ENCODE measurements around the gene NDUFA5. TPM values are rescaled to one million over a fixed set of nuclear protein-coding genes. Genes with fewer than 3 reads are reported as not detected.

Gene NDUFA5
- total and polyA plus RNA-seq, 2 donors from 2014 or later, result 115 to 189 TPM

GRCh38 chr7:123539871-123540270 lies 17.7 kb downstream of the NDUFA5 start:
- H3K4me1 ChIP-seq (ENCODE audit: control insufficient read depth in 2 of 3, insufficient read depth in 2 of 3, low read depth in 1 of 3, low read length in 3 of 3), result no peaks in the 10 kb centered on the region
- TF ChIP-seq CTCF (IDR thresholded peaks at IDR 0.05; ENCODE audit: borderline replicate concordance, extremely low read depth, insufficient read depth), result no peak
- H3K9me3 ChIP-seq (ENCODE audit: control insufficient read depth in 2 of 3, insufficient read depth in 1 of 3, low read length in 3 of 3), result no peaks in the 10 kb centered on the region
- H3K9ac ChIP-seq (ENCODE audit: low read length in 3 of 3), result no peak overlapping the region
- no peaks in the 10 kb centered on the region for H3K27me3 ChIP-seq (ENCODE audit: control insufficient read depth, insufficient read depth, low read length)
- no peaks in the 10 kb centered on the region for H3K36me3 ChIP-seq (ENCODE audit: control insufficient read depth in 2 of 3, insufficient read depth in 3 of 3, low read length in 3 of 3)
- DNase-seq, result no peak
- FAIRE-seq, result no peak
- intact Hi-C loops (cut with DNase I), result no loop called here
- H3K4me3 ChIP-seq (ENCODE audit: low read length in 3 of 3), result no peak overlapping the region
- no peak overlapping the region for H3K27ac ChIP-seq (ENCODE audit: low read depth in 2 of 2, low read length in 2 of 2)

- Histone ChIP-seq H3K36me3 (ENCODE audit: control insufficient read depth in 2 of 3, insufficient read depth in 3 of 3, low read length in 3 of 3) (no peaks in the 10 kb centered on the region), H3K9ac (ENCODE audit: low read length in 3 of 3) (no peak overlapping the region), H3K9me3 (ENCODE audit: control insufficient read depth in 2 of 3, insufficient read depth in 1 of 3, low read length in 3 of 3) (no peaks in the 10 kb centered on the region), H3K27ac (ENCODE audit: low read depth in 2 of 2, low read length in 2 of 2) (no peak overlapping the region), H3K4me1 (ENCODE audit: control insufficient read depth in 2 of 3, insufficient read depth in 2 of 3, low read depth in 1 of 3, low read length in 3 of 3) (no peaks in the 10 kb centered on the region), H3K4me3 (ENCODE audit: low read length in 3 of 3) (no peak overlapping the region), H3K27me3 (ENCODE audit: control insufficient read depth, insufficient read depth, low read length) (no peaks in the 10 kb centered on the region)
- FAIRE-seq (no peak), DNase-seq (no peak)
- no peak for TF ChIP-seq CTCF (IDR thresholded peaks at IDR 0.05; ENCODE audit: borderline replicate concordance, extremely low read depth, insufficient read depth)
- intact Hi-C loops (cut with DNase I), result no loop called here
Observed at GRCh38 chr7:123538897-123539296, 18.7 kb downstream of the NDUFA5 start.

GRCh38 chr7:123538189-123538714 lies 19.4 kb downstream of the NDUFA5 start:
- no peak overlapping the region for H3K9ac ChIP-seq (ENCODE audit: low read length in 3 of 3)
- H3K36me3 ChIP-seq (ENCODE audit: control insufficient read depth in 2 of 3, insufficient read depth in 3 of 3, low read length in 3 of 3), result no peaks in the 10 kb centered on the region
- no peaks in the 10 kb centered on the region for H3K4me1 ChIP-seq (ENCODE audit: control insufficient read depth in 2 of 3, insufficient read depth in 2 of 3, low read depth in 1 of 3, low read length in 3 of 3)
- FAIRE-seq (no peak), DNase-seq (no peak)
- no peak overlapping the region for H3K27ac ChIP-seq (ENCODE audit: low read depth in 2 of 2, low read length in 2 of 2)
- no peaks in the 10 kb centered on the region for H3K27me3 ChIP-seq (ENCODE audit: control insufficient read depth, insufficient read depth, low read length)
- no peaks in the 10 kb centered on the region for H3K9me3 ChIP-seq (ENCODE audit: control insufficient read depth in 2 of 3, insufficient read depth in 1 of 3, low read length in 3 of 3)
- TF ChIP-seq CTCF (IDR thresholded peaks at IDR 0.05; ENCODE audit: borderline replicate concordance, extremely low read depth, insufficient read depth), result no peak
- H3K4me3 ChIP-seq (ENCODE audit: low read length in 3 of 3), result no peak overlapping the region
- intact Hi-C loops (cut with DNase I), result no loop called here

Data from kidney (tissue), 14 donors.